ENCODE results near the gene KAZN.

GRCh38 chr1:14565090-14565489, 33.4 kb upstream of the KAZN start:
- TF ChIP-seq POLR2A (IDR thresholded peaks at IDR 0.05) (no peak), CTCF (IDR thresholded peaks at IDR 0.05) (no peak)
